DMS153 treated with DMSO at 0.1 percent for 48 hours (cell line): ENCODE results near the gene MYRIP.
"Not testable (repeated sequence)": the region's sequence is repeated elsewhere in the genome, so short reads cannot be mapped to it uniquely, and the experiment has no call there.

ENCODE experiments used
- DNase-seq: peaks from one replicate; lab custom pipeline; 2025; ENCODE audit not compliant: unreplicated experiment; lab: John Stamatoyannopoulos, UW

The MYRIP gene

GRCh38 chr3:40264451-40264850 is 455.0 kb downstream of the MYRIP start:
- no peak for DNase-seq

- DNase-seq, result no peak
Observed at GRCh38 chr3:40265181-40265580, 455.8 kb downstream of the MYRIP start.

- no peak for DNase-seq
Observed at GRCh38 chr3:40267937-40268724, 458.7 kb downstream of the MYRIP start.

DNA sequence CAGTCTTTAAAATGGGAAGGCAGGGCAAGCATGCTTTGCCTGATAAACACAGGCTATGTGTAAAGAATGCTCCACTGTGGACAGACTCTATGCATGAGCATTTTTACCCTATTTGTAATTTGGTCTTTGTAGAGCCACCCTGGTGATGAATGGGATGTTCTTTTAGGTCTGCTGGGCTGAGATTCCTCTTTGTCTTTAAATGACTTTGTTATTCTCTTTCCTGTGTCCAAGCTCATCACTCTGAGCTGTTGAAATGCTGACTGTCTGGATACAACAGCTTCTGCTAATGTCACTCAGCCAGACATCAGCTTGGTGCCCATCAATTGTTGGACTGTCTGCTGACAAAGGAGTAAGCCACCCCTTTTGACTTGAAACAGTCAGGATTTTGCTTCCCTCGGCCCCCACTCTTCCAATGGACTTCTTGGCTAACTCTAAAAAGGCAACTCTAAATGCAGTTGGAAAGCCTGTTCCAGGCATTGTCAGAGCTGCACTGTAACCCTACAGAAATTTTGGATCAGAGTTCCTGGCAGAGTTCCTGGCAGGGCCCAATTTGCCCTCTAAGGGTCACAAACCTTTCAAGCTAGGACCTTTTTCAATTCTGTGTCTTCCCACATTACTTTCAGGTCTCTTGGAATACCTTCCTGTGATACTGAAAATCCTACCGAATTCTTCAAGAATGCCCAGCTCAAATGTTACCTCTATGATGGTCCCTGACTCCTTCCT is 459.6 kb downstream of the MYRIP start:
- DNase-seq, result no peak

GRCh38 chr3:40278791-40279190 is 469.4 kb downstream of the MYRIP start:
- DNase-seq, result no peak

DNA sequence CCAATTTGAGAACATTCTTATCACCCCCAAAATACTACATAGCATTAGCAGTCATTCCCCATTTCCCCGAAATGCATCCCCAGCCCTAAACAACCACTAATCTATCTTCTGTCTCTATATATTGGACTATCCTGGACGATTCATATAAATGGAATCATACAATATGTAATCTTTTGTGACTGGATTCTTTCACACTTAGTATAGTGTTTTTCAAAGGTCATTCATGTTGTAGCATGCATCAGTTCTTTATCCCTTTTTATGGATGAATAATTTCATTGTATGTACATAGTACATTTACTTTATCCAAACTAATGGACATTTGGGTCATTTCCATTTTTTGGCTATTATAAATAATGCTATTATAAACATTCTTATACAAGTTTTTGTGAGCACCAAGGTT is 472.6 kb downstream of the MYRIP start:
- DNase-seq, result no peak

DNA sequence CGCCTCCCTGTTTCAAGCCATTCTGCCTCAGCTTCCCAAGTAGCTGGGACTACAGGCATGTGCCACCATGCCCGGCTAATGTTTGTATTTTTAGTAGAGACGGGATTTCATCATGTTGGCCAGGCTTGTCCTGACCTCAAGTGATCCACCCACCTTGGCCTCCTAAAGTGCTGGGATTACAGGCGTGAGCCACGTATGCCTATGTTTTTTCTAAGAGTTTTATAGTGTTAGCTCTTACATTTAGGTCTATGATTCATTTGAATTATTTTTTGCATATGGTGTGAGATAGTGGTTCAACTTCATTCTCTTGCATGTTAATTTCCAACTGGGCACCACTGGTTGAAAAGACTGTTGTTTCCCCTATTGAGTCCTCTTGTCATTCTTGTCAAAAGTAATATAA is 473.6 kb downstream of the MYRIP start:
- not testable (repeated sequence) for DNase-seq

- DNase-seq, result no peak
Observed at GRCh38 chr3:40287248-40287647, 477.8 kb downstream of the MYRIP start.

DNA sequence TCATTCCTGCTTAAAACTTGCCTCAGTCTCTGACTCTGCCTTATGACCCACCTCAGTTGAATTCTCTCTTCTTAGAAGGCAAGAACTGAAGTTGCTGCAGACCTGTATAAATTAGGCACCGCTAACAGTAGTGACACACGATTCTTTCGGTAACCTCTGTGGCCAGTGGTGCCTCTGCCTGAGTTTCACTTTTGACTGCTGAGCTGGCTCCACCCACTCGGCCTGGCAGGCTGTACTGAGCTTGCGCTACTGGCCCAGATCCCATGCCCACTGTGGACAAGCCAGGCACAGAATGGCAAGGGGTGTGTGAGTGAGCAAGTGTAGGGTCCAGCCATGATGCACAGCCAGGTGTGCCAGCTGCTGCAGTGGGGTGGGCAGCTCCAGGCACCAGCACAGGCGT is 481.0 kb downstream of the MYRIP start:
- no peak for DNase-seq

DNA sequence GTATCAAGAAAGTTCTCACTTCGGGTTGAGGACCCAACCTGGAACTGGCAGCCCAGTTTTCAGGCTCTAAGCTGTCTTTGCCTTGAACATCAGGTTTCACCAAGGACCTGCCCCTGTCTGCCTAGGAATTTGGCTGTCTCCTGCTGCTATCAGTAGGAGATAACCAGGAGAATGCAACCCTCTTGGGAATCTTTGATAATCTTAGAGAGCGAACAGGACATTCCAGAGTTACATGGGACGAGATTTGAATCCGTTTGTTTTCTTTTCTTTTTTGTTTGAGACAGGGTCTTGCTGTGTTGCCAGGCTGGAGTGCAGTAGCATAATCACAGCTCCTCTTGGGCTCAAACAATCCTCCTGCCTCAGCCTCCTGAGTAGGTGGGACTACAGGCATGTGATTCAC is 482.1 kb downstream of the MYRIP start:
- DNase-seq, result no peak

DNA sequence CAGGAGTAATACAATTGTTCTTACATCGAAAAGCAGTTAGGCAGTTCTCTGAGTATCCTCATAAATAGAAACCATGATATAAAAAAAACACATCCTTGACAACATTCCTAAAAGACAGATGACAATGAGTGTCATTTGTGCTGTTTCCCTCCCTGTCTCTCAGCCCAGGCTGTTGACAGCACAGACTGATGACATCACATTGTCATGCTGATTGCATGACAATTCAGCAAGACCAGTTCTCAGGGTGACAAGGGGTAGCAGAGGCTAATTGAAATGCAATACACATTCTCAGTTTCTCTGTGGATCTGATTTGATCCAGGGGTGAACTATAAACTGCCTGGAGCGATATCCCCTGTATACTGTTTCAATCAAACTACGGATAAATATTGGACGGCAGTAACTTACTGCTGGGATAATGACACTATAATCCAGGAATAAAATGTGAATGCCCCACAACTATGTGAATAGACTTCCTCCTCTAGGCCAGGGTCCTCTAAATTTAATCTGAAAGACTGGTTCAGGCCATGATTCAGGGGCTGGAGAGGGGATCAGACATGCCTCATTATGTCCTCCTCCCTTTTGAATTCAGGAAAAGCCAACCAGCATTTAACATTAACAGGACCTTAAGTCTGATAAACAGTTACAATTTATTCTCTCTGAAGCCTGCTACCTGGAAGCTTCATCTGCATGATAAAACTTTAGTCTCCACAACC is 483.4 kb downstream of the MYRIP start:
- no peak for DNase-seq

- DNase-seq, result no peak
Observed at GRCh38 chr3:40294434-40294833, 485.0 kb downstream of the MYRIP start.

DNA sequence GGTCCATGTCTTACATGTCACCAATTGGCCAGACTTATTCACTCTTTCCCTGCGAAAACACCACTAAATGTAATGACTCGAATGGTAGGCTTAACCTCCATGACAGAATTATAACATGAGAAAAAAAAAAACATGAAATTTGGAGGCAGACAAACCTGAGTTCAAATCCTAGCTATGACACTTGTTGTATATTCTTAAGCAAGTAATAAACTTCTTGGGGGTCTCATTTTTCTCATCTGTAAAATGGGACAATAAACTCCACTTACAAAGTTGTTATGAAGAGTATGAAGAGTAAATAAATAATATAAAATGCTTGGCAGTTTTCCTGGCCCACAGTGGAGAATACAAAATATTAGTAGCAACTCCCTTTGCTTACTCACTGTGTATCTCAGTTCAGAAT is 488.7 kb downstream of the MYRIP start:
- no peak for DNase-seq

DNA sequence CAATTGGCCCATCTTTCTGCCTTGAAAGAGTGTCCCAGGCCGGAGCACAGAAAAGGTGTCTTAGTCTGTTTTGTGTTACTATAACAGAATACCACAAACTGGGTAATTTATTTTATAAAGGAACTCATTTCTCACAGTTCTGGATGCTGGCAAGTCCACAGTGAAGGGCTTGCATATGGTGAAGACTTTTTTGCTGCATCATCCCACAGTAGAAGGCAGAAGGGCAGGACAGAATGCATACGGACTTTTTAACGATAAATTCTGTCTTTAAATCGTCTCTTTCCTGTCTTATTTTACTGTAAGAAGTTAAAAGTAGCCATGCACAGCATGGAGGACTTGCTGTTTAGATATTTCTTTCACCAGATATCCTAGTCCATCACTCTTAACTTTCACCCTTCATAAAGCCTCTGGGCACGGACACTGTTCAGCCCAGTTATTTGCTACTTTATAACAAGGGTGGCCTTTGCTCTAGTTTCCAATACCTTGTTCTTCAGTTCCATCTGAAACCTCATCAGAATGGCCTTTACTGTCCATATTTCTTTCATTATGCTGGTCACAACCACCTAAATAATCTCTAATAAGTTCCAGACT is 489.8 kb downstream of the MYRIP start:
- no peak for DNase-seq

- no peak for DNase-seq
Observed at GRCh38 chr3:40299721-40300335, 490.4 kb downstream of the MYRIP start.

DNA sequence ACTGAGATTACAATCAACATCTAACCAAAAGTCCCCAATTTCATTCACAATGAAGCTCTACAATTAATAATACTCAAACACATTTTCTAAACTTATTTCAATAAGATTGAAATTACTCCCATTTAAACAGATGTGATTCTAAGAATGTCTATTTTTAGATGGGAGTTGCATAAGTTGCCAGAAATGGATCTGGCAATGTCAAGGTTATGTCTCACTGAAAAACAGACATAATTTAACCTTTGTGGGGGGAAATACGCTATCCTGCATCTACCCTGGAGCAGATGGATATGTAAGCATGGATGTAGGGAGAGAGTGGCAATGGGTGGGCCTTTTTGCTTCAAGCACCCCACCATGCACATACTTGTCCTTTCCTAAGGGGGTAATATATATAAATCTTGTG is 493.4 kb downstream of the MYRIP start:
- no peak for DNase-seq

DNA sequence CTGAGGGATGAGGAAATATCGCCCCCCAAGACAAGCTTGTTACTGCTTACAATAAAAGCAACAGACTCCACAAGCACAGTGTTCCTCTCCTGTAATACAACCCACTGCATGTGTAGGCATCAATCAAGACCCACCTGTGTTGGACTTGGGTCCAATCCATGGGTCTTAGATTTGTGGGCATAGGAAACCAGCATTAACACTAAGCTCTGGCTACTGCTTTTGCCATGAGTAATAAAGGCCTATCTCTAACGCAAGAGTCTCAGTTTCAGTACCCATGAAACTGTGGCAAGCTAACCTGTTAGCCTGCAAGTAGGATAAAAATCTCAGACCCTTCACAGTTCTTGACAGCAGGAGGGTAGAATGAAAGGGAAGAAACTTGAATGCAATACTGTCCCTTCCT is 494.9 kb downstream of the MYRIP start:
- no peak for DNase-seq

DNA sequence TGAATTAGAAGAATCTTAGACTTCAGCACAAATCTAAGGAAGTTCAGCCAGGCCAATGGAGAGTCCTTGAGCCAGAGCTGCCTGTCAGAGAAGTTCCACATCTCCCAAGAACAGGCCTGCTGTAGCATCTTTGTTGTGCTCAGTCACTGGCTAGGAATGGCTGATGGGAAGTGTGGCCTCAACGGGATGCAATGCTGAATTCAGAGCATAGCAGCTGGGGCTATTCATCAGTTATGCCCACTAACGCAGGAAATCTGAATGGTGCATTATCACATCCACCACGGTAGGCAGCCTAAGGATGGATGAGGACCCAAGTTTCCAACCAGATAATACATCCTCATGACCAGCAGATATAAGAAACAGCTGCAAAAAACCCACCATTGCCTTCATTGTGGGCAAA is 496.9 kb downstream of the MYRIP start:
- DNase-seq, result no peak

GRCh38 chr3:40307176-40307575 is 497.8 kb downstream of the MYRIP start:
- no peak for DNase-seq

DNA sequence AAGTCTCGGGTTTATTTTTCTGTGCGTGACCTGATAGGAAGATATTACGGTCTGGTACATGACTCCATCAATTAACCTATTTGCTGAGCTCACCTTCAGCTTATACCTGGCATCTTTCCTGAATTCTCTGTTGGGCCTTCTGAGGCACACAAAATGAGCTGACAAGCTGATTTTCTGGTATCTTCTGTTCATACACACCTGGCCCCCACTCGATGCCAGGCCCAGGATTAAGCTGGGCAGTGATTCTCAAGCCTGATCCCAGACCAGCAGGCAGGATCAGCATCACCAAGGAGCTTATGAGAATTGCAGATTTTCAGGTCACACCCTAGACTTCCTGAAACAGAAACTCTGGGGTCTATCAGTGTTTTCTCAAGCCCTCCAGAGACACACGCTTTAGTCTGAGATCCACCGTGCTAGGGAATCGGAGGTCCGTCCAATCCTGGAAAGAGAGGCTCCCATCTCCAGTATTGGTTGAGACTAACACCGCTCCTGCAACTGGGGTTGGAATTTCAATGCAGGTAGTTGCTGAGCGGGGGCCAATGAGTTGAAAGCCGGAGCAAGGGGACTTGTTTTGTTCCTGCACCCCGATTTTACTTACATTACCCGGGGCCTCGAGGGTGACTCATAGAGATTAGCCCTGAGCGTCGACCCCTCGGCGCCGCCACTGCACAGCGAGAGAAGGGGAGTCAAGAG is 499.5 kb downstream of the MYRIP start:
- no peak for DNase-seq
